KOPT-K1 (cell line): Measurements from ENCODE around the gene TEX2.
"Not testable (repeated sequence)": the region's sequence is repeated elsewhere in the genome, so short reads cannot be mapped to it uniquely, and the experiment has no call there.

Experiments
- H3K27ac ChIP-seq: fragments of 200-600 bp; sonication (generic); 2 replicates; pipeline ENCODE4 v1.5.1; 2016; ENCODE audit warnings: antibody characterized with exemption, mild to moderate bottlenecking, low read depth, low read length; ENCODE audit not compliant: poor library complexity, severe bottlenecking
- H3K36me3 ChIP-seq: fragments of 200-600 bp; sonication (generic); 2 replicates; pipeline ENCODE4 v1.5.1; 2017; ENCODE audit warnings: antibody characterized with exemption, mild to moderate bottlenecking, low read length, moderate library complexity; ENCODE audit not compliant: insufficient read depth
- H3K9me3 ChIP-seq: fragments of 200-600 bp; sonication (generic); 2 replicates; pipeline ENCODE4 v1.5.1; 2017; ENCODE audit warnings: antibody characterized with exemption, low read length, mild to moderate bottlenecking; ENCODE audit not compliant: insufficient read depth, poor library complexity, severe bottlenecking

TEX2 gene

DNA sequence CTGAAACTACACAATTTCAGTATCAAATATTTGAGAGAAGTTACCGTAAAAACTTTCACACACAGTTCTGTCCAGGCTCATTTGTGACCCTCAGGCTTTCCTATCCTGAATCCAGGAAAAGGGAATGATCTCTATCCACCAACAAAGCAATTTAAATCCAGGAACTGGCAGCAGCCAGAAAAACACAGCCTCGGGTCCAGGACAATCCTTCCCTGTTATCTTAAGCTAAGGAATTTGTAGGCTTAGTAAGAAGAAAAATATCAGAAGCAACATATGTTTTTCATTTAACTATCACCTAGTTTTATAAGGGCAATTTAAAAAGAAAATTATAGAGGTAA lies 47.1 kb downstream of the TEX2 start:
- Histone ChIP-seq H3K36me3 (peaks cover 32% of the 10 kb centered on the region), H3K9me3 (no peaks in the 10 kb centered on the region), H3K27ac (no peak overlapping the region)

DNA sequence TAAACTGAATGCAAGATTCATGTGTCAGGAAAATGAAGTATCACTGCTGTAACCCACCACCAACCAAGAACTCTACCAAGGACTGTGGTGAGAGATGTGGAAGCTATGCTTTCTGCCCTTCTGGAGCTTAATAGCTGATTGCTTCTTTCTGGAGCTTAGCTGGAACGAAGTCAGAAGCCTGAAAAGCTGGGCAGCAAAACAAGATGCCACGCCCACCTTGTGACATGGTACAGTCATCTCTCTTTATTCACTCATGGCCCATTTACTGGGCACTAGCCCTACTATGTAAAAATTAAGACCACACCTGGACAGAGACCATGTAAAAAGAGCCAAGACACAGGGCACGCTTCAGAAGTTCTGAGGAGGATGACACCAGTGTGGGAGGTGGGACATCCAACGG lies 48.1 kb downstream of the TEX2 start:
- Histone ChIP-seq H3K9me3 (no peaks in the 10 kb centered on the region), H3K27ac (no peak overlapping the region), H3K36me3 (peaks cover 32% of the 10 kb centered on the region)

- no peak overlapping the region for H3K27ac ChIP-seq
- peaks cover 36% of the 10 kb centered on the region for H3K36me3 ChIP-seq
- H3K9me3 ChIP-seq = no peaks in the 10 kb centered on the region
These were observed 48.9 kb downstream of the TEX2 start for GRCh38 chr17:64213995-64214811.

- Histone ChIP-seq H3K36me3 (peaks cover 40% of the 10 kb centered on the region), H3K27ac (no peak overlapping the region), H3K9me3 (no peaks in the 10 kb centered on the region)
These were observed 50.9 kb downstream of the TEX2 start for GRCh38 chr17:64212122-64212521.

DNA sequence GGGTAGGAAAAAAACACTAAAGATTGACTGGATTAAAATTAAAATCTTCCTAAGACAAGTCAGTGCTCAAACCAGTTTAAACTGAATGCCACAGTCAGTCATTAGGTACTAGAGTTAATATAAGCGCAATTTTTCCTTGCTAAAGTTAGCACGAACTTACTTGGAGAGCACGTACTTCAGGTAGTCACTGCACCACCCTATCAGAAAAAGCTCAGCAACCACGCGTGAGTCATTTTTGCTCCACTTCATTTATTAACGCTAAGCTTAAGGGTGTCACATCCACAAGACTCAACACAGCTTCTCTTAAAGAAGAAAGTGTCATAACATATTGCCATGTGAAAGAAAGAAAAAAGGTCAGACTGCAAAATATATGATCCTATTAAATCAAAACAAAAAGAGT lies 53.1 kb downstream of the TEX2 start:
- Histone ChIP-seq H3K27ac (no peak overlapping the region), H3K9me3 (no peaks in the 10 kb centered on the region), H3K36me3 (peaks cover 40% of the 10 kb centered on the region)

DNA sequence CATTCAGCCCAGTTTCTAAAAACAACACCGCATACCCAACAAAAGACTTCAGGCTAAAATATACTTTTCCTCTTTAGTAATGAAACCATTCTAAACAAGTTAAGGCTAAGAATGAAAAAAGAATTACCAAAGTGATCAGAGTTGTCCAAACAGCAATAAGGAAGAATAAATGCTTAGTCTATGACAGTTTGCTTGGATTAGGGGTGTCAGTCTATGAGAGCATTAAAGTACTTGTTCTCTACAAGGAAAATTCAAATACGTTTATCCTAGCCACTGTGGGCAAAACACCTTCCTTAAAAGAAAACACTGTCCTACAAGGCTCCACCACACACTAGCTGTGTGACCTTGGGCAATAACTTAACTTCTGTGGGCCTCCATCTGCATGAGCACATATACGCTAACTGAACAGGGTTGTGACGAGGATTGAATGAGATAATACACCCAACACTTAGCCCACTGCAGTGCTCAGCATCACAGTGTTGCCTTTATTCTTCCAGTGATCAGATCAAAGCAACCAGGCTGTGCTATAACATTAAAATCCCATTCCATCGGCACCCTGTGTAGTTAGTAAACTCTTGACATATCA lies 53.6 kb downstream of the TEX2 start:
- H3K27ac ChIP-seq = no peak overlapping the region
- H3K9me3 ChIP-seq = no peaks in the 10 kb centered on the region
- H3K36me3 ChIP-seq = peaks cover 40% of the 10 kb centered on the region

DNA sequence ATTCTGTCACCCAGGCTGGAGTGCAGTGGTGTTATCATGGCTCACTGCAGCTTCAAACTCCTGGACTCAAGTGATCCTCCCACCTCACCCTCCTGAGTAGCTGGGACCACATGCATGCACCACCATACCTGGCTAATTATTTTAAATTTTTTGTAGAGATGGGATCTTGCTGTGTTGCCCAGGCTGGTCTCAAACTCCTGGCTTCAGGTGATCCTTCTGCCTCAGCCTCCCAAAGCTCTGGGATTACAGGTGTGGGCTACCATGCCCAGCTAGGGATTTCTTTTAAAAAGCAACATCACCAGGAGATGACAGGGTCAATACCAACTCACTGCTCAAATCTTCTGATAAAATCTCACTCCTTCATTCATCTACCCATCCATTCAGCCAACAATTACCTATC lies 54.4 kb downstream of the TEX2 start:
- H3K27ac ChIP-seq, H3K9me3 ChIP-seq: not testable (repeated sequence)
- H3K36me3 ChIP-seq = peaks cover 35% of the 10 kb centered on the region

DNA sequence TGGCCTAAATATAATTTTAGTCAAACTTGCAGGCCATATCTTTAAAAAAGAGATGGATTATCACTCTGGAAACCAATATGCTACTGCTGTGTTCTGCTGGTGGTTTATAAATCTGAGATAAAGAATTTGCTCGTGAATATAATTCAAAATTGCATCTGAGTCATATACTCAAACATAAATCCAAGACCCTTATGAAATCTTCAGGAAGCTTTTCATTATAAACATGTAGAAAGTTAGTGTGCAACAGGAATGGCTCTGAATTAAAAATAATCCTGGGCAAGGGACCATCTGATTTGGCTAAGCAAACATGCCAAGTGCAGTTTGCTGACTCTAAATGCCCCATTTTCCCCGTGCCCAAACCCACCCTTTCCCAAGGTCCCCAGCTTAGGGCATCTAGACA lies 57.3 kb downstream of the TEX2 start:
- H3K27ac ChIP-seq = no peak overlapping the region

DNA sequence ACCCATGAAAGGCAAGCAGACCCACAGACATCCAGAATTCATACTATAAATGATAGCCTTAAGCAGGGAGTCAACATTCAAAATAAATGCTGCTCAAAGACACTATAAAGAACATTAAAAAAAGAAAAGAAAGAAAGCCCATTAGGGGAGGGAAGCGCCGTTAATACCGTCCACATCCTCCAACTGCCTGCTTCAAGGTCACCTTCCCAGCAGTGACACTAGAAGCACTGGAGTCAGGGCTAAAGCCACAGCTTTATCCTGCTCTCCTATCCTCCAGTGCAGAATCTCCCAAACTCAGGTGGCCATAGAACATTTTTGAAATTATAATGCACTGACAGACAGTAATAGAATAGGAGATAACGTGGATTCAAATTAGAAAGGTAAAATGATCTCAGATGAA lies 59.4 kb downstream of the TEX2 start:
- Histone ChIP-seq H3K36me3 (0 out of 2 replicates have a peak, but pooled peaks cover under 1% of the 10 kb centered on the region), H3K9me3 (no peaks in the 10 kb centered on the region), H3K27ac (no peak overlapping the region)

More for the DNA sequence above, 57.3 kb downstream of the TEX2 start:
- H3K36me3 ChIP-seq = 0 out of 2 replicates have a peak, but pooled peaks cover 8% of the 10 kb centered on the region
- no peaks in the 10 kb centered on the region for H3K9me3 ChIP-seq

- Histone ChIP-seq H3K36me3 (no peaks in the 10 kb centered on the region), H3K27ac (no peak overlapping the region), H3K9me3 (no peaks in the 10 kb centered on the region)
These were observed 60.2 kb downstream of the TEX2 start for GRCh38 chr17:64202683-64203344.

- H3K36me3 ChIP-seq = no peaks in the 10 kb centered on the region
- H3K27ac ChIP-seq = no peak overlapping the region
These were observed 62.7 kb downstream of the TEX2 start for GRCh38 chr17:64200080-64201032.

GRCh38 chr17:64198331-64199090 lies 64.5 kb downstream of the TEX2 start:
- H3K9me3 ChIP-seq = no peaks in the 10 kb centered on the region
- peaks cover 6% of the 10 kb centered on the region; the same call in 1 of the 2 replicates for H3K36me3 ChIP-seq
- H3K27ac ChIP-seq = no peak overlapping the region

More at GRCh38 chr17:64200080-64201032, 62.7 kb downstream of the TEX2 start:
- no peaks in the 10 kb centered on the region for H3K9me3 ChIP-seq

DNA sequence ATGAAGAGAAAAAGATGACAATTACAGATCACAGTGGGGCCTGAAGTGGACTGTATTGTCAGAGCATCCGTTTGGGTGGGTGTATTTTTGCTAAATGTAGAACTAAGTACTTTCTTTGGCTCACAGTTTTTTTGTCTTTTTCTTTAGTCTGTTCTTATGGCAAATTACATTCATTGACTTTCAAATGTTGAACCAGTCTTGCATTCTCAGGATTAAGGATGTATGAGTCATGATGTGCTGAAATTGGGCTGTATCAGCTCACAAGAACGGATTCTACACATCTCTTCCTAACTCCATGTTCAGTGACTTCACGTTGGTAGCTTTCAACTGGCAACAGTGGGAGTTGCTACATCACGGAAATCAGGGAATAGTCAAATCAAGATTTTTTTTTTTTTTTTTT lies 66.5 kb downstream of the TEX2 start:
- no peak overlapping the region for H3K27ac ChIP-seq
- H3K36me3 ChIP-seq = peaks cover 23% of the 10 kb centered on the region
- H3K9me3 ChIP-seq = no peaks in the 10 kb centered on the region

DNA sequence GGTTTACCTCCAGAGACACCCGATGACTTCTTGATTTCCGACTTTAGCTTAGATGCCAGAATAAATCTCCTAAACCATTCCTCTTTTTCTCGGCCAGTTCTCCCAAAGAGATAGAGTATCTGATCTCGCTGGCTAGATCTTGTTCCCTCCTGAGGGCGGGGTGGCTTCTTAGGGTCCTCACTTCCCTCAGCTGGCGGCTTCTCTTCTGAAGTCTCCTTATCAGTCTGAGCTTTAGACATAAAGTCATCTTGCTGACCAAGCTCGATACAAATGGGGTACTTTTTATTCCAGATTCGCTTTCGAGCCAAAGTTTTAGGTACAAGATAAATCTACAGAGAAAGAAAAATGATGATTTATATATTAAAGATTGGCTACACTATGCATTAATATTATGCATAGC lies 69.5 kb downstream of the TEX2 start:
- Histone ChIP-seq H3K9me3 (no peaks in the 10 kb centered on the region), H3K36me3 (peaks cover 36% of the 10 kb centered on the region), H3K27ac (no peak overlapping the region)
